NCI-H128 (cell line): ENCODE measurements around the gene OR2T29.
"Not testable (repeated sequence)": the region's sequence is repeated elsewhere in the genome, so short reads cannot be mapped to it uniquely, and the experiment has no call there.

Experiments used
- DNase-seq: peaks from one replicate; lab custom pipeline; 2025; ENCODE audit not compliant: unreplicated experiment; lab: John Stamatoyannopoulos, UW

Gene OR2T29

GRCh38 chr1:248562672-248563071 is at the start of gene OR2T29:
Gene OR2T29 (minus strand): TSS chr1:248562772. CDS start chr1:248559491, 3,281 bp downstream.
- DNase-seq: not testable (repeated sequence)

- no peak for DNase-seq
Observed at GRCh38 chr1:248611883-248612414, 49.4 kb upstream of the OR2T29 start.

- no peak for DNase-seq
Observed at GRCh38 chr1:248610301-248610700, 47.7 kb upstream of the OR2T29 start.

GRCh38 chr1:248599396-248599795 is 36.8 kb upstream of the OR2T29 start:
- DNase-seq: no peak

- no peak for DNase-seq
Observed at GRCh38 chr1:248597589-248597988, 35.0 kb upstream of the OR2T29 start, which contains the start of gene OR2T10. Gene OR2T10 (minus strand): TSS chr1:248597700. CDS start chr1:248593768, 3,932 bp downstream.

- DNase-seq: no peak
Observed at GRCh38 chr1:248596615-248597014, 34.0 kb upstream of the OR2T29 start.

- DNase-seq: no peak
Observed at GRCh38 chr1:248593226-248593625, 30.7 kb upstream of the OR2T29 start.

GRCh38 chr1:248592655-248593054 is 30.1 kb upstream of the OR2T29 start:
- no peak for DNase-seq

- DNase-seq: no peak
Observed at GRCh38 chr1:248590055-248590454, 27.5 kb upstream of the OR2T29 start.

- no peak for DNase-seq
Observed at GRCh38 chr1:248589334-248589733, 26.8 kb upstream of the OR2T29 start.

GRCh38 chr1:248585266-248585665 is 22.7 kb upstream of the OR2T29 start:
- DNase-seq: no peak

- no peak for DNase-seq
Observed at GRCh38 chr1:248576260-248576980, 13.8 kb upstream of the OR2T29 start.

- not testable (repeated sequence) for DNase-seq
Observed at GRCh38 chr1:248574657-248575056, 12.1 kb upstream of the OR2T29 start, which contains the start of gene OR2T34. Gene OR2T34 (minus strand): TSS chr1:248574757. CDS start chr1:248574757, 0 bp downstream.

- DNase-seq: not testable (repeated sequence)
Observed at GRCh38 chr1:248573856-248574255, 11.3 kb upstream of the OR2T29 start.

GRCh38 chr1:248572049-248572448 is 9.5 kb upstream of the OR2T29 start:
- not testable (repeated sequence) for DNase-seq

- not testable (repeated sequence) for DNase-seq
Observed at GRCh38 chr1:248570811-248571210, 8.2 kb upstream of the OR2T29 start.

- not testable (repeated sequence) for DNase-seq
Observed at GRCh38 chr1:248569049-248569448, 6.5 kb upstream of the OR2T29 start.

GRCh38 chr1:248565530-248566373 is 3.2 kb upstream of the OR2T29 start:
- DNase-seq: not testable (repeated sequence)

GRCh38 chr1:248551027-248551426 is 11.5 kb downstream of the OR2T29 start:
- DNase-seq: not testable (repeated sequence)

GRCh38 chr1:248547383-248547782 is 15.2 kb downstream of the OR2T29 start:
- not testable (repeated sequence) for DNase-seq

GRCh38 chr1:248537449-248537848 is 25.1 kb downstream of the OR2T29 start:
- not testable (repeated sequence) for DNase-seq
